Spleen (tissue), 7 donors: ENCODE results near the gene KMT2B.

Experiments used
- POLR2A ChIP-seq, 3 donors: fragments of 450-650 bp; IDR thresholded peaks; one replicate each; pipeline ENCODE4 v1.5.1; 2017; ENCODE audit warnings: antibody characterized with exemption in 3 of 3, mild to moderate bottlenecking in 1 of 3
- TF ChIP-seq, protein P1 (sequence below), 11 experiments: fragments of 200-600 bp in 7 of 11; fragments of 450-650 bp in 4 of 11; sonication (generic) in 4 of 11; IDR thresholded peaks in 8 of 11; conservative IDR thresholded peaks in 3 of 11; 1 replicate in 7 of 11; 2 replicates in 4 of 11; pipeline versions ENCODE4 v1.4.0 to v1.8.0; 2016 to 2021; ENCODE audit warnings: antibody characterized with exemption in 11 of 11, inconsistent platforms in 4 of 11, mild to moderate bottlenecking in 1 of 11
- donor health status: DM: no; HTN: no; CAD: no; lungs with moderate emphysema.
- donor health status: DM: no; HTN: no; CAD: no.
- donor health status: DM: no; HTN: no; CAD: no.

DNA sequence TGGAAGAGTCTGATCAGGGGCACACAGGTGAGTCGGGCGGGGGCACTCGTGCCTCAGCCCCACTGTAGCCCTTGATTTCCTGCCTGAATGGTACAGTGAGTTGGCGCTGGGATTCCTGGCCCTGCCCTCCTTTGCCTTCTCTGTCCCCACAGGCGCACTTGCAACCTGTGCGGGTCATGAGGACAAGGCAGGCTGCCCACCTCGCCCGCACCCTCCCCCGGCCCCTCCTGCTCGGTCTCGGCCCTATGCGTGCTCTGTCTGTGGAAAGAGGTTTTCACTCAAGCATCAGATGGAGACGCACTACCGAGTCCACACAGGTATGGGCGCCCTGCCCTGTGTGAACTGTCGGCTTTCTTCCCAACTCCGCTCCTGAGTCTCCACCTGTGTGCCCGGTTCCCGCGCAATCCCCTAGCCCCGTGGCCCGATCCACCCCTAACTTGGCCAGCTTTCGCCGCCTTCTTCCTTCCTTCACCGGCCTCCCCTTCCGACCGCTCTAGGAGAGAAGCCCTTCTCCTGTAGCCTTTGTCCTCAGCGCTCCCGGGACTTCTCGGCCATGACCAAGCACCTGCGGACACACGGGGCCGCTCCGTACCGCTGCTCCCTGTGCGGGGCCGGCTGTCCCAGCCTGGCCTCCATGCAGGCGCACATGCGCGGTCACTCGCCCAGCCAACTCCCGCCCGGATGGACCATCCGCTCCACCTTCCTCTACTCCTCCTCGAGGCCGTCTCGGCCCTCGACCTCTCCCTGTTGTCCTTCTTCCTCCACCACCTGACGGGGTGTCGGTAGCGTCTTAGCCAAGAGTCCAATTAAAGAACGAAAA, 1.6 kb upstream of the KMT2B start:
- no peak for TF ChIP-seq POLR2A (IDR thresholded peaks at IDR 0.05)
- TF ChIP-seq, protein P1, sequence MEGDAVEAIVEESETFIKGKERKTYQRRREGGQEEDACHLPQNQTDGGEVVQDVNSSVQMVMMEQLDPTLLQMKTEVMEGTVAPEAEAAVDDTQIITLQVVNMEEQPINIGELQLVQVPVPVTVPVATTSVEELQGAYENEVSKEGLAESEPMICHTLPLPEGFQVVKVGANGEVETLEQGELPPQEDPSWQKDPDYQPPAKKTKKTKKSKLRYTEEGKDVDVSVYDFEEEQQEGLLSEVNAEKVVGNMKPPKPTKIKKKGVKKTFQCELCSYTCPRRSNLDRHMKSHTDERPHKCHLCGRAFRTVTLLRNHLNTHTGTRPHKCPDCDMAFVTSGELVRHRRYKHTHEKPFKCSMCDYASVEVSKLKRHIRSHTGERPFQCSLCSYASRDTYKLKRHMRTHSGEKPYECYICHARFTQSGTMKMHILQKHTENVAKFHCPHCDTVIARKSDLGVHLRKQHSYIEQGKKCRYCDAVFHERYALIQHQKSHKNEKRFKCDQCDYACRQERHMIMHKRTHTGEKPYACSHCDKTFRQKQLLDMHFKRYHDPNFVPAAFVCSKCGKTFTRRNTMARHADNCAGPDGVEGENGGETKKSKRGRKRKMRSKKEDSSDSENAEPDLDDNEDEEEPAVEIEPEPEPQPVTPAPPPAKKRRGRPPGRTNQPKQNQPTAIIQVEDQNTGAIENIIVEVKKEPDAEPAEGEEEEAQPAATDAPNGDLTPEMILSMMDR (IDR thresholded peaks at IDR 0.05 in 8 of 11, conservative IDR thresholded peaks at IDR 0.05 in 3 of 11) = no peak
